H1 (cell line): ENCODE results near the gene HSD11B1L.

Experiments
- JUND ChIP-seq: IDR thresholded peaks from 2 replicates; pipeline ENCODE4 v1.6.1; 2011; ENCODE audit warnings: mild to moderate bottlenecking, improper control_type of control experiment, low read length
- TBP ChIP-seq: IDR thresholded peaks from 2 replicates; pipeline ENCODE4 v1.6.1; 2011; ENCODE audit warnings: low read depth, low read length, improper control_type of control experiment

DNA sequence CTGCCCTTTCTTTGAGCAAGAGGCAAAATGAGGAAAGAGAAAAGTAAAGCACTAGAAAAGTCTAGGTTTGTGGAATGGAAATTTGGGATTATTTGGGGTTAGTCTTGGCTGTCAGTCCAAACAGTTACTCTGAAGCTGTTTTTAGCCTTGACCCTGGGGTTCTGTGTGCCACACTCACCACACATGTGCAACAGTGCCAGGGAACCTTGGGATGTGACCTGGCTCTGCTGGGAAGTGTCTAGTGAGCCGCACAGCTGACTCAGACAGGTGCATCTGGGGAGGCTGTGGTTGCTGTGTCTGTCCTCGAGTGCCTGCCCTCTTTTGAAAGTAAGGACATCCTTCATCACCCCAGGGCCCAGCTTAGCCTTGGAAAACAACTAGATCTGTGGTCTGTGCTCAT is 16.3 kb upstream of the HSD11B1L start:
- no peak for TF ChIP-seq JUND
- no peak for TF ChIP-seq TBP
